HCT116 (cell line): ENCODE results near the gene KIF26A. TPM values are rescaled to one million over a fixed set of nuclear protein-coding genes. Genes with fewer than 3 reads are reported as not detected.

Experiments used
- ATAC-seq: fragments of 200-7000 bp; cut with Tn5 transposase; 2 replicates; pipeline ENCODE4 v1.9.1; 2020; ENCODE audit warnings: mild to moderate bottlenecking, moderate library complexity
- BruUV-seq: library from RNA; stranded (reverse); fragments of 400-500 nt; replicated peaks from 2 replicates; lab custom pipeline; 2021; lab: Mats Ljungman, UMichigan
- CTCF ChIA-PET: fragments of 300-600 bp; sonication (Branson Sonifier 250); formaldehyde crosslinking; loops from one replicate; lab custom pipeline; 2021; ENCODE audit warnings: antibody characterized with exemption; lab: Charles Lee
- POLR2A ChIA-PET: fragments of 300-600, 350-600 bp; sonication (Branson Sonifier 250); formaldehyde crosslinking; loops from one replicate; lab custom pipeline; 2021; ENCODE audit warnings: antibody characterized with exemption; lab: Charles Lee
- RAD21 ChIA-PET, 2 experiments: fragments of 300-600 bp; sonication (Branson Sonifier 250); formaldehyde crosslinking; loops; one replicate each; lab custom pipeline; 2023; ENCODE audit warnings: low total read pairs in 2 of 2; ENCODE audit not compliant: uncharacterized antibody in 2 of 2, unreplicated experiment in 2 of 2, low non-redundant PET in 1 of 2; lab: Charles Lee
- DNase-seq: peaks from one replicate; pipeline ENCODE4 v3.0.0-alpha.2; 2010; ENCODE audit warnings: low read depth, low spot score
- H2AFZ ChIP-seq: fragments of 200-600 bp; shearing (Covaris generic), sonication (generic); 2 replicates; pipeline ENCODE4 v1.6.1; 2017; ENCODE audit warnings: low read depth, mixed run types, mixed read lengths, antibody characterized with exemption, low read length; ENCODE audit not compliant: poor library complexity, severe bottlenecking
- H3K27ac ChIP-seq: 2 replicates; pipeline ENCODE4 v1.5.1; 2012; ENCODE audit warnings: low read depth, low read length
- H3K27me3 ChIP-seq: fragments of 200-600 bp; sonication (generic); 2 replicates; pipeline ENCODE4 v1.6.1; 2016; ENCODE audit warnings: mixed run types, low read length, mixed read lengths; ENCODE audit not compliant: insufficient read depth
- H3K36me3 ChIP-seq, 2 experiments: fragments of 200-500 bp in 1 of 2; fragments of 200-600 bp in 1 of 2; sonication (Bioruptor generic) in 1 of 2; sonication (generic) in 1 of 2; 2 replicates each; pipeline versions ENCODE4 v1.5.1 to v1.6.1; 2014 to 2016; ENCODE audit warnings: low read length in 2 of 2, inconsistent platforms in 1 of 2, mixed read lengths in 1 of 2, mixed run types in 1 of 2; ENCODE audit not compliant: insufficient read depth in 2 of 2, control insufficient read depth in 1 of 2
- H3K4me1 ChIP-seq, 2 experiments: fragments of 200-600 bp in 1 of 2; sonication (generic) in 1 of 2; 2 replicates each; pipeline versions ENCODE4 v1.5.1 to v1.6.1; 2012 to 2017; ENCODE audit warnings: low read length in 2 of 2, inconsistent platforms in 1 of 2, mild to moderate bottlenecking in 1 of 2, mixed read lengths in 1 of 2, mixed run types in 1 of 2, moderate library complexity in 1 of 2; ENCODE audit not compliant: insufficient read depth in 2 of 2, control insufficient read depth in 1 of 2
- H3K4me2 ChIP-seq: fragments of 200-600 bp; sonication (generic); 2 replicates; pipeline ENCODE4 v1.6.1; 2017; ENCODE audit warnings: mixed run types, low read length, mixed read lengths
- H3K4me3 ChIP-seq, 2 experiments: fragments of 200-600 bp in 1 of 2; sonication (generic) in 1 of 2; replicated peaks in 1 of 2; 2 replicates each; pipeline ENCODE4 v1.5.1; 2011 to 2016; ENCODE audit warnings: low read length in 2 of 2, control low read depth in 1 of 2, low read depth in 1 of 2, mild to moderate bottlenecking in 1 of 2, mixed read lengths in 1 of 2, mixed run types in 1 of 2
- H3K79me2 ChIP-seq: fragments of 200-600 bp; sonication (generic); 2 replicates; pipeline ENCODE4 v1.6.1; 2017; ENCODE audit warnings: mild to moderate bottlenecking, mixed run types, low read length, moderate library complexity, mixed read lengths; ENCODE audit not compliant: insufficient read depth
- H3K9ac ChIP-seq: fragments of 200-600 bp; sonication (generic); 2 replicates; pipeline ENCODE4 v1.6.1; 2016; ENCODE audit warnings: low read length, mixed read lengths
- H3K9me2 ChIP-seq: fragments of 200-600 bp; sonication (generic), shearing (Covaris generic); 2 replicates; pipeline ENCODE4 v1.6.1; 2017; ENCODE audit warnings: mixed run types, mild to moderate bottlenecking, moderate library complexity; ENCODE audit not compliant: insufficient read depth
- H3K9me3 ChIP-seq, 2 experiments: fragments of 200-500 bp in 1 of 2; fragments of 200-600 bp in 1 of 2; sonication (Bioruptor generic) in 1 of 2; sonication (generic) in 1 of 2; 2 replicates each; pipeline ENCODE4 v1.6.1; 2014 to 2017; ENCODE audit warnings: low read length in 2 of 2, mixed read lengths in 2 of 2, inconsistent platforms in 1 of 2, low read depth in 1 of 2, mild to moderate bottlenecking in 1 of 2, mixed run types in 1 of 2, moderate library complexity in 1 of 2; ENCODE audit not compliant: control insufficient read depth in 1 of 2, insufficient read depth in 1 of 2
- H4K20me1 ChIP-seq: fragments of 200-600 bp; sonication (generic), shearing (Covaris generic); 2 replicates; pipeline ENCODE4 v1.6.1; 2017; ENCODE audit warnings: mixed run types, mild to moderate bottlenecking, moderate library complexity; ENCODE audit not compliant: insufficient read depth
- CBX3 ChIP-seq: IDR thresholded peaks from 2 replicates; pipeline ENCODE4 v1.6.1; 2012; ENCODE audit warnings: low read depth
- CEBPB ChIP-seq: IDR thresholded peaks from 2 replicates; pipeline ENCODE4 v1.6.1; 2012; ENCODE audit warnings: low read depth
- EGR1 ChIP-seq: IDR thresholded peaks from 2 replicates; pipeline ENCODE4 v1.6.1; 2012; ENCODE audit warnings: low read depth
- ELF1 ChIP-seq: IDR thresholded peaks from 2 replicates; pipeline ENCODE4 v1.6.1; 2012; ENCODE audit warnings: low read depth, borderline replicate concordance
- POLR2A ChIP-seq: IDR thresholded peaks from 2 replicates; pipeline ENCODE4 v1.7.0; 2011; ENCODE audit warnings: borderline replicate concordance; ENCODE audit not compliant: insufficient read depth, insufficient read length; ENCODE audit errors: extremely low read depth
- POLR2AphosphoS5 ChIP-seq: IDR thresholded peaks from 2 replicates; pipeline ENCODE4 v1.6.1; 2011; ENCODE audit warnings: mild to moderate bottlenecking, low read depth, low read length, moderate library complexity
- RAD21 ChIP-seq: IDR thresholded peaks from 2 replicates; pipeline ENCODE4 v1.6.1; 2012; ENCODE audit warnings: low read depth, mild to moderate bottlenecking
- SRF ChIP-seq: IDR thresholded peaks from 2 replicates; pipeline ENCODE4 v1.6.1; 2012; ENCODE audit warnings: low read depth
- TCF7L2 ChIP-seq: IDR thresholded peaks from 2 replicates; pipeline ENCODE4 v1.7.0; 2011; ENCODE audit warnings: borderline replicate concordance, inconsistent platforms; ENCODE audit not compliant: insufficient read depth, insufficient read length; ENCODE audit errors: extremely low read depth
- ZFX ChIP-seq: fragments of 450-650 bp; IDR thresholded peaks from 2 replicates; pipeline ENCODE4 v1.6.1; 2017
- ZNF274 ChIP-seq: fragments of 200-500 bp; sonication (Bioruptor generic); IDR thresholded peaks from 2 replicates; pipeline ENCODE4 v1.6.1; 2014; ENCODE audit warnings: mild to moderate bottlenecking, low read depth, low read length, inconsistent platforms
- intact Hi-C: fragments of 100-400 bp; cut with micrococcal nuclease; formaldehyde crosslinking; loops from 2 replicates; pipeline ENCODE4 v1.10.0; 2022
- total RNA-seq: library from RNA; stranded (reverse); gene quantifications from one replicate; pipeline ENCODE4 v1.2.1, GENCODE V29; 2021; ENCODE audit not compliant: unreplicated experiment
- TF ChIP-seq, protein P1 (sequence below): IDR thresholded peaks from 2 replicates; pipeline ENCODE4 v1.6.1; 2011; ENCODE audit warnings: mild to moderate bottlenecking, low read length, moderate library complexity; ENCODE audit not compliant: insufficient replicate concordance; ENCODE audit errors: extremely low read depth
- TF ChIP-seq, protein P2 (sequence below), 3 experiments: fragments of 200-600 bp in 1 of 3; sonication (generic) in 1 of 3; IDR thresholded peaks in 2 of 3; conservative IDR thresholded peaks in 1 of 3; 2 replicates each; pipeline ENCODE4 v1.5.1; 2012 to 2017; ENCODE audit warnings: low read depth in 2 of 3, low read length in 2 of 3, antibody characterized with exemption in 1 of 3, borderline replicate concordance in 1 of 3, control low read depth in 1 of 3, mild to moderate bottlenecking in 1 of 3, mixed read lengths in 1 of 3, mixed run types in 1 of 3, moderate library complexity in 1 of 3; ENCODE audit not compliant: insufficient read depth in 1 of 3
- TF ChIP-seq, protein P3 (sequence below): IDR thresholded peaks from 2 replicates; pipeline ENCODE4 v1.6.1; 2012
- TF ChIP-seq, protein P4 (sequence below): IDR thresholded peaks from 2 replicates; pipeline ENCODE4 v1.6.1; 2012; ENCODE audit warnings: low read depth

The KIF26A gene
- total RNA-seq, 1 experiment from 2014 or later = 10.2 TPM

DNA sequence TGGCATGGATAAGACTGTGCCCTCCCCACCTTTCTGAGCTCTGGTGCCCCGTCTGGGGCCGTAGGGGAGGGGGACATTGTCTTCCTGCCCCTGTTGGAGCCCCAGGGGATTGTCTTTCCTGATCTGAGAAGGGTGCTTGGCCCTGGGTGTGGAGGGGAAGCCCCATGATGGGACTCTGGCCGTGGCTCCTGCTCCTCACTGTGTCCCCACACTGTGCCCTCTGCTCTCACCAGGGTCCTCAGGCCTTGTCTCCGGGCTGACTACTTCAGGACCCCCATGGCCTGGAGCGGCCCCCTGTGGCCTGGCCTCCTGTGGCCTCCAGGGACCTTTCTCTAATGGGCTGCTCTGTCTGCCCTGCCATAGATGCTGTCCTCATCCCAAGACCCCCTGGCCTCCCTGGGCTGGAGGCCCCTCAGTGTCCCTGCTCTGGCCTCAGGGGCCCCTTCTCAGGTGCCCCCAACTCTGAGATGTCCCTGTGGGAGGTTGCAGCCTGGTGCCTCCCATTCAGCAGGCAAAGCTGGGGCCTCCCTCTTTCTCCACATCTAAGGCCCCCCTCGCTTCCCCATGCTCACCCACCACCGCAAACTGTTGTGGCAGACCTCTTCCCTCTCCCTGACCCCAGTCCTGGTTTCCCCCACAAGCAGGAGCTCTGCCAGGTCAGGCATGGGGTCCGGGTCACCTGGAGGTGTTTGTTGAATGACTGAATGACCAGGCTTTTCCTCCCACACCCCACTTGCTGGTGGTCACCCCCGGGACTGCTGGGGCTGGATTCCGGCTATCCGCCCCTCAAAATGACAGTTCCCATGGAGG, 4.0 kb downstream of the KIF26A start:
- Histone ChIP-seq H3K9me3 (no peaks in the 10 kb centered on the region), H3K36me3 (no peaks in the 10 kb centered on the region), H3K4me1 (peaks cover 8 to 23% of the 10 kb centered on the region in 2 experiments; a peak in 3 of 4 replicates), H3K4me3 (no peak overlapping the region), H3K4me2 (no peak overlapping the region), H3K9ac (no peak overlapping the region), H3K79me2 (peaks cover 28% of the 10 kb centered on the region; the same call in 1 of the 2 replicates), H3K9me2 (no peaks in the 10 kb centered on the region), H3K27ac (no peak overlapping the region), H2AFZ (no peak overlapping the region), H4K20me1 (no peaks in the 10 kb centered on the region), H3K27me3 (no peaks in the 10 kb centered on the region)
- intact Hi-C loops = no loop called here
- RAD21 ChIA-PET = no interaction called here
- TF ChIP-seq CBX3 (no peak), ZFX (no peak), SRF (no peak), TCF7L2 (no peak), ELF1 (no peak), RAD21 (no peak), POLR2AphosphoS5 (no peak), CEBPB (no peak), POLR2A (no peak), EGR1 (no peak), ZNF274 (no peak)
- TF ChIP-seq, protein P1, sequence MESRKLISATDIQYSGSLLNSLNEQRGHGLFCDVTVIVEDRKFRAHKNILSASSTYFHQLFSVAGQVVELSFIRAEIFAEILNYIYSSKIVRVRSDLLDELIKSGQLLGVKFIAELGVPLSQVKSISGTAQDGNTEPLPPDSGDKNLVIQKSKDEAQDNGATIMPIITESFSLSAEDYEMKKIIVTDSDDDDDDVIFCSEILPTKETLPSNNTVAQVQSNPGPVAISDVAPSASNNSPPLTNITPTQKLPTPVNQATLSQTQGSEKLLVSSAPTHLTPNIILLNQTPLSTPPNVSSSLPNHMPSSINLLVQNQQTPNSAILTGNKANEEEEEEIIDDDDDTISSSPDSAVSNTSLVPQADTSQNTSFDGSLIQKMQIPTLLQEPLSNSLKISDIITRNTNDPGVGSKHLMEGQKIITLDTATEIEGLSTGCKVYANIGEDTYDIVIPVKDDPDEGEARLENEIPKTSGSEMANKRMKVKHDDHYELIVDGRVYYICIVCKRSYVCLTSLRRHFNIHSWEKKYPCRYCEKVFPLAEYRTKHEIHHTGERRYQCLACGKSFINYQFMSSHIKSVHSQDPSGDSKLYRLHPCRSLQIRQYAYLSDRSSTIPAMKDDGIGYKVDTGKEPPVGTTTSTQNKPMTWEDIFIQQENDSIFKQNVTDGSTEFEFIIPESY = no peak
- TF ChIP-seq, protein P2, sequence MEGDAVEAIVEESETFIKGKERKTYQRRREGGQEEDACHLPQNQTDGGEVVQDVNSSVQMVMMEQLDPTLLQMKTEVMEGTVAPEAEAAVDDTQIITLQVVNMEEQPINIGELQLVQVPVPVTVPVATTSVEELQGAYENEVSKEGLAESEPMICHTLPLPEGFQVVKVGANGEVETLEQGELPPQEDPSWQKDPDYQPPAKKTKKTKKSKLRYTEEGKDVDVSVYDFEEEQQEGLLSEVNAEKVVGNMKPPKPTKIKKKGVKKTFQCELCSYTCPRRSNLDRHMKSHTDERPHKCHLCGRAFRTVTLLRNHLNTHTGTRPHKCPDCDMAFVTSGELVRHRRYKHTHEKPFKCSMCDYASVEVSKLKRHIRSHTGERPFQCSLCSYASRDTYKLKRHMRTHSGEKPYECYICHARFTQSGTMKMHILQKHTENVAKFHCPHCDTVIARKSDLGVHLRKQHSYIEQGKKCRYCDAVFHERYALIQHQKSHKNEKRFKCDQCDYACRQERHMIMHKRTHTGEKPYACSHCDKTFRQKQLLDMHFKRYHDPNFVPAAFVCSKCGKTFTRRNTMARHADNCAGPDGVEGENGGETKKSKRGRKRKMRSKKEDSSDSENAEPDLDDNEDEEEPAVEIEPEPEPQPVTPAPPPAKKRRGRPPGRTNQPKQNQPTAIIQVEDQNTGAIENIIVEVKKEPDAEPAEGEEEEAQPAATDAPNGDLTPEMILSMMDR (IDR thresholded peaks at IDR 0.05 in 2 of 3, conservative IDR thresholded peaks at IDR 0.05 in 1 of 3; ENCODE audit: borderline replicate concordance in 1 of 3, insufficient read depth in 1 of 3, low read depth in 2 of 3, low read length in 2 of 3) = no peak
- TF ChIP-seq, protein P3, sequence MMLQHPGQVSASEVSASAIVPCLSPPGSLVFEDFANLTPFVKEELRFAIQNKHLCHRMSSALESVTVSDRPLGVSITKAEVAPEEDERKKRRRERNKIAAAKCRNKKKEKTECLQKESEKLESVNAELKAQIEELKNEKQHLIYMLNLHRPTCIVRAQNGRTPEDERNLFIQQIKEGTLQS = no peak
- TF ChIP-seq, protein P4, sequence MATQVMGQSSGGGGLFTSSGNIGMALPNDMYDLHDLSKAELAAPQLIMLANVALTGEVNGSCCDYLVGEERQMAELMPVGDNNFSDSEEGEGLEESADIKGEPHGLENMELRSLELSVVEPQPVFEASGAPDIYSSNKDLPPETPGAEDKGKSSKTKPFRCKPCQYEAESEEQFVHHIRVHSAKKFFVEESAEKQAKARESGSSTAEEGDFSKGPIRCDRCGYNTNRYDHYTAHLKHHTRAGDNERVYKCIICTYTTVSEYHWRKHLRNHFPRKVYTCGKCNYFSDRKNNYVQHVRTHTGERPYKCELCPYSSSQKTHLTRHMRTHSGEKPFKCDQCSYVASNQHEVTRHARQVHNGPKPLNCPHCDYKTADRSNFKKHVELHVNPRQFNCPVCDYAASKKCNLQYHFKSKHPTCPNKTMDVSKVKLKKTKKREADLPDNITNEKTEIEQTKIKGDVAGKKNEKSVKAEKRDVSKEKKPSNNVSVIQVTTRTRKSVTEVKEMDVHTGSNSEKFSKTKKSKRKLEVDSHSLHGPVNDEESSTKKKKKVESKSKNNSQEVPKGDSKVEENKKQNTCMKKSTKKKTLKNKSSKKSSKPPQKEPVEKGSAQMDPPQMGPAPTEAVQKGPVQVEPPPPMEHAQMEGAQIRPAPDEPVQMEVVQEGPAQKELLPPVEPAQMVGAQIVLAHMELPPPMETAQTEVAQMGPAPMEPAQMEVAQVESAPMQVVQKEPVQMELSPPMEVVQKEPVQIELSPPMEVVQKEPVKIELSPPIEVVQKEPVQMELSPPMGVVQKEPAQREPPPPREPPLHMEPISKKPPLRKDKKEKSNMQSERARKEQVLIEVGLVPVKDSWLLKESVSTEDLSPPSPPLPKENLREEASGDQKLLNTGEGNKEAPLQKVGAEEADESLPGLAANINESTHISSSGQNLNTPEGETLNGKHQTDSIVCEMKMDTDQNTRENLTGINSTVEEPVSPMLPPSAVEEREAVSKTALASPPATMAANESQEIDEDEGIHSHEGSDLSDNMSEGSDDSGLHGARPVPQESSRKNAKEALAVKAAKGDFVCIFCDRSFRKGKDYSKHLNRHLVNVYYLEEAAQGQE = no peak
- POLR2A ChIA-PET = no interaction called here
- CTCF ChIA-PET = interaction anchor here (1.4 kb wide), 1 partner anchor 422 kb away, joined by 3 read pairs; no protein-coding TSS in a partner anchor
- no peak for ATAC-seq
- no peak for DNase-seq
- BruUV-seq = no TSS peak
